IPS DF 4.7 (cell line): ENCODE data around the gene TLR6.

Experiments used
- DNase-seq: peaks from one replicate; pipeline ENCODE4 v3.0.0-alpha.2; 2013; ENCODE audit warnings: low spot score; ENCODE audit errors: extremely low read depth

Gene TLR6

DNA sequence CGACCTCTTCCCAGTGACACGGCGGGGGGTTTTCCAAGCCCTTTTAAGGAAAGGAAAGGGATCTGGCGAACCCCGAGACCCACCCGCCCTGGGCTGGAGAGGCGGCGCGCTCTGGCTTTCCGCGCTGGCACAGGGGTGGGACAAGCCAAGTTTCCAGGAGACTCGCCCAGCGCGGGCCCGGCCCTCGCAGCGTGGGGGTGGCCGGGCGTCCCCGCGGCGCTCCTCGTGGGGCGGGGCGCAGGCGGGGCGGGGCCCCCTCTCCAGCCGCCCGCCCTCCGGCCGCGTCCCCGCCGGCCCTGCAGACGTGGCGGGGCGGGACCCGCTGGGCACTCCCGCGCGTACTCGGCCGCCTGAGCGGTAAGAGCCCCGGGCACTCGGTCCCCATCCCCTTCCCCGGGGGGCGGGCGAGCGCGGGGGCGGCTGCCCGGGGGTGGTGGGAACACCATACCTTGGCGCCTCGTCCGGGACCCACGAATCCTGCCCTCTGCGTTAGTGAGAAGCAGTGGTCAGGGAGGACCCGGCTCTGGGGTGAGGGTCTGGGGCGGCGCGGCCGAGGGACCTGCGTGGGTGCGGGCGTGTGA is 11.0 kb upstream of the TLR6 start, which contains the start of gene FAM114A1:
FAM114A1 (plus strand) TSS at position 329 of the 581 bp plus-strand sequence. CDS start 10,273 bp downstream, outside the sequence.
- no peak for DNase-seq

DNA sequence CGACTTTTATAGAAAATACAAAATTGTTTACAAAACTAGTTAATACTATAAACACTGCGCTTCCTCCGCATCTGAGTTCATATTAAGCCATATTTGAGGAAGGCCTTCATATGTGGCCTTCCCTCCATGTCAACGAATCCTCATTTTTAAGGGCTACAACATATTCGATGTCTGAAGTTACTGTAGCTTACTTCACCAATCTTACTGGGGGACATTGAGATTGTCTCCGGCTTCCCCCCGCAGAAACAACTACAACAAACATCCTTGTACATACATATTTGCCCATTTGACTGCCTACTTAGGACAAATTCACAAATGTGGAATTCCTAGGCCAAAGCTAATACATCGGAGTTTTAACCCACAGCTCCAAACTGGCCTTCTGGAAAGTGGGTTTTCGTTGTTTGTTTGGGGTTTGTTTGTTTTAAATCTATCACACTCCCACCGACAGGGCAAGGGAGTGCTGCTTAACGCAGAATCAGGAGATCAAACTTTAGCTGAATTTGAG is 10.4 kb upstream of the TLR6 start:
- DNase-seq = no peak

DNA sequence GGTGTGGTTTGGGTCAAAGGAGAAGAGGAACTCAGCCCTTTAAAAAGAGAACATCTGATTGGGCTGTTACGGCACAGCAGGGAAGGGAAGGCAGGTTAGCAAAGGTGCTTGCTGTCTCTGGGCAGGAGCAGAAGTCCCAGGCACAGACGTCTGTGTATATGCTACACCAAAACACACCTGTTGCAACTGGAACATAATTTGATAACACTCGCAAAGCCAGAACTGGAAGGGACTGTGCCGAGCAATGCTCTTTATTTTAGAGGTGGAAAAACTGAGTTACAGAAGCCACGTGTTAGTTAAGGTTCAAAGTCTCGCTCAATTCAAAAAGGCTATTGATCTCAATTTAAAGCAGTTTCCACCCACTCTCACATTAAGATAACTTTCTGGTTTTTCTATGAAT is 8.8 kb upstream of the TLR6 start:
- DNase-seq = no peak

DNA sequence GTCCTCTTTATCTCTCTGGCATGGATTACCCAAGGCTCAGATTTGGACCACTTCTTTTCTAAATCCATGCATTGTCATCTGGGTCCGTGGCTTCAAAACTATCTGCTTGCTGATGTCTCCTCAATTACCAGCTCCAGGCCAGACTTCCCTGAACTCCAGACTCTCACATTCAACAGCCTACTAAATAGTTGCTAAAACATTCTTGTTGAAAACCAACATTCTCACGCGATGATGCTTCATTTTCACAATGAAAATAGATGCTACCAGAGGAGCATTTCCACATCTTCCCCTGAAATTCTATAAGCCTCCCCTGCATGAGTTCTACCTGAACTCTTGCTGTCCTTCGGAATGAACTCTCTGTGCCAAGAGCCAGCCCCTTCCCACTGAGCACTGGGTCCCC is 5.2 kb upstream of the TLR6 start:
- DNase-seq = no peak

DNA sequence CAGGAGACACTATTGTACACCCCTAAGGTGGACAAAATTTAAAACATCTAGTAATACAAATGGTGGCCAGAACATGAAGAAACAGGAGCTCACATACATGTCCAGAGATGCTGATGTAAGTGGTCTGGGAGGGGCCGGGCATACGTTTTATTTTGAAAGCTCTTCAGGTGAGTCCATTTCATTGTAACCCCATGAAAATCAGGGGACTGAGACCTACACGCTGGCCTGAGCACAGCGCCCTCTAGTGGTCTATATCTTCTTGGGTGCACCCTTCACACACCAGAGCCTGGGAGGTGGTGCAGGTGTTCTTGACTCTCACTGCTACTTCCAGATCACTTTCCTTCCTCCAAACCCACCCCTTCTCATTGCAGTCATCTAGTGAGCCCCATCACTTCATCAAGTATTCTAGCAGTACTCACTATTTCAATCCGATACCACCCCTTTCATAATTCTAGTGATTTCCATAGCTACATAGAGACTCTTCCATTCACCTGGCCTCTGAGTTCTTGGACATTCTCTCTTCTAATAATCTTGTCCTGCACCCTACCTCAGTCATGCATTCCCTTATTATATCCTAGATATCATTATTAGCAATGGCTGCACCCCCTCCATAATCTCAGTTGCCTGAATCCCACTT is 4.3 kb upstream of the TLR6 start:
- no peak for DNase-seq

DNA sequence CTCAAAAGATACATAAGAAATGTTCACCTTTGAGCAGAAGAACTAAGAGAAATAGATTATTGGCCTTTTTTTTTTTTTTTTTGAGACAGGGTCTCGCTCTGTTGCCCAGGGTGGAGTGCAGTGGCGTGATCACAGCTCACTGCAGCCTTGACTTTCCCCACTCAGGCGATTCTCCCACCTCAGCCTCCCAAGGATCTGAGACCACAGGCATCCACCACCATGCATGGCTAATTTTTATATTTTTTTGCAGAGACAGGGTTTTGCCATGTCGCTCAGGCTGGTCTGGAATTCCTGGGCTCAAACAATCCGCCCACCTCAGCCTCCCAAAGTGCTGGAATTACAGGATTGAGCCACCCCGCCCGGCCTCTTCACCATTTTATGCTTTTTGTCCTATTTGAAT is 2.9 kb upstream of the TLR6 start:
- no peak for DNase-seq

DNA sequence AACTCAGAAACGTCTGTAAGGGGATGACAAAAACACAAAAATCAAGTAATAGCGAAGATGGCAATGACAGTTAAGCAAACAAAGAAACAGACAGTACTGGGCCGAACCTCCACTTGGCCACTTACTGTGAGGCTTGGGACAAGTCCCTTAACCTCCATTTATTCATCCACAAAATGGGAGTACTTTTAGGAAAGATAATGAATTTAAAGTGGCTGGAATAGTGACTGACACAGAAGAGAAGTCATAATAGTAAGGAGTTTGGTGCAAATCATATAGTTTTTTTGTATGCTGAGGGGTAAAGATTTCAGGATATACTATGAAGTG is 1.4 kb upstream of the TLR6 start:
- no peak for DNase-seq

DNA sequence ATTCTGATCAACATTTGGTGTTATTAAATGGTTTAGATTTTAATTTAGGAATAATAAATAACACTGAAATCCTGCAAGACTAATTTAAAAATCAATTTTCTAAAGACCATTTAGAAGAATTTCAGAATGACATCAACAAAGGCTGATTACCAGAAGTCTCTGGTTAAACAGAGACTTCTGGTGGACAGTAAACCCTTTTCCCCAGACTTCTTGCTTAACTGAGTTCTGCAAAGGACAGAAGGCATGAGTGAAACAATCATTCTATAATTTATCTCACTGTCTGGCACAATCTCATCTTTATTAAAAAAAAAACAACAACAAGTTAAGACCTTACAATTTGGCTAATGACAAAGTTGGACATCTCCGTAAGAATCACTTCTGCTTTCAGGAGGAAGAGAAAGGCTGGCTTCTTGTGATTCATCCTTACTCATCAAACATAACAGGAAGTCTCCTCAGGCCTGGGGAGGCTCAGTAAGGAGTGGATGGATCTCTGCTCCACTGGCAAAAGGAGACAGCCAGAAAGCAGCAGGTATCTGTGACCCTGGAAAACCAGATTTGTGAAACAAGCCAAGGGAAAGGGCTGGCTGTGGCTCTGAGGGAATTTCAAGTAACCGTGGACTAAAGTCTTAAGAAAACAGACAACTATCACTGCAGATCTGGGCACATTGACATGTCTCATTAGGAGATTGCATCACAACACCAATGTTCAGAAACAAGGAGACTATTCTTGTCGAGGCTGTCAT is 908 bp upstream of the TLR6 start:
- DNase-seq = no peak

DNA sequence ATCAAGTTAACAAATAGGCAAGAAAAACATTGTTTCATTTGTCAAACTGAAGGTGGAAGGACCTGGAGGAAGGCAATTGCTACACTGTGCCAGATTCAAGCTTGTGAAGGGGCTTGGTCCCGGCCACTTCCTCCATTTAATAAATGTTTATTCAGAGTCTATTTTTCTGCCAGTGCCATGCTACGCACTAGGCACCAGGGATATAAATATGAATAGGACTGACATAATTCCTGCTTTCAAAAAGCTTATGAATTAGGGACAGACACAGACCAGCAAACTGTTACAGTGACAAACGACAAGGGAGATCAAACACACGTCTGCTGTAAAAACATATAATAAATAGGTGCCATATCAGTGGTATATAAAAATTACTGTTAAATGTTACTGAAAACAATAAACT is 571 bp downstream of the TLR6 start:
- DNase-seq = no peak

DNA sequence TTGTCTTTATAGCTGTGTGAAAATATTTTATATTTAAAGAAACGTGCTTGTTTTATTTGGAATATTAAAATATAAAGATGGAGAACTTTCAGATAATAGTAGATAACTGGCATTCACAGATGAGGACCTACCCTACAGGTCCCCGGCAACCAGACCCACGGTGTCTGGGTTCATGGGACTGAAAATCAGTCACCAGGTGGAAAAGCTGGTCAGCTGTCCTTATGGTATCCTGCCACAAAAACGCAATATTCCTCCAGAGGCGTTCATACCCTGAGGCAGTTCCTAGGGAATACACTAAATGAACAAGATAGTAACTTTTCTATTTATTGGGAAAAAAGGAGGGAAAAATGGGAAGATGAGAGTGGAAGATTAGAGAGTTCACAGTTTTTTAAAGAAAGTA is 1.2 kb downstream of the TLR6 start:
- no peak for DNase-seq

DNA sequence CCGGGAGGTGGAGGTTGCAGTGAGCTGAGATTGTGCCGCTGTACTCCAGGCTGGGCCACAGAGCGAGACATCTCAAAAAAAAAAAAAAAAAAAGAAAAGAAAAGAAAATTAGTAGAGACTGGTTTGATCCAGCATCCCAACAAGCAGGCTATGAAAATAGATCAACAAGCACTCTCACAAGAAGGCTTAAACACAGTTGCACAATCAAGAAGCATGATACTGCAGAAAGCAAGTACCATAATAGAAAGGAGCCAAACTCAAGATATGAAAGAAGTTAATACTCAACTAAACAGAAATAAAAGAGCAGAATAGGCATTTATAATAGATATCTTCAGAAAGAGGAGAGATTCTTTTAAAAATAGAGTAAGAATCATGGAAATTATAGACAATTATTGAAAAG is 10.6 kb downstream of the TLR6 start:
- no peak for DNase-seq

DNA sequence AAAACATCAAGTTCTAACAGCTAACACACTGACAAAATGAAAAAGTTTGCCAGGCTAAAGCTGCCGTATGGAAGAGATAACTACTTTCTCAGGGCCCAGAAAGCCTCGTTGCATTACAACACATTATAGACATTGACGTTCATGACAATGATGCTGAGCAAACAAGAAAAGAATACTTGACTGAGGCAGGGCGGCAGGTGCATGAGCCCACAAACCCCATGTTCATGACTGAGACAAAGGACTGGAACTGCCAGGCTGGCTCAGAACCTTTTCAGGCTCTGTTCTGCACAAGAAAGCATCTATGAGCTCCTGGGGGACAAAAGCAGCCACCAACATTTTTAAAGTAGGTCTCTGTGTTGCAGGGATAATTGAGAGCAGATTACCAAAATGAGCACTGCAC is 13.6 kb downstream of the TLR6 start:
- DNase-seq = no peak

DNA sequence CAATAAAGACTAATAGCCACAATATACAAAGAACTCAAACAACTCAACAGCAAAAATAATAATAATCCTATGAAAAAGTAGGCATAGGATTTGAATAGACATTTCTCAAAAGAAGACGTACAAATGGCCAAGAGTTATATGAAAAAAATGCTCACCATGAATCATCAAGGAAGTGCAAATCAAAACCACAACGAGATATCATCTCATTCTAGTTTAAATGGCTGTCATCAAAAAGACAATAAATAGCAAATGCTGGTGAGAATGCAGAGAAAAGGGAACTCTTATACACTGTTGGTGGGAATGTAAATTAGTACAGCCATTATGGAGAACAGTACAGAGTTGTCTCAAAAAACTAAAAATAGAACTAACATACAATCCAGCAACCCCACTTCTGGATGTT is 18.8 kb downstream of the TLR6 start:
- no peak for DNase-seq

DNA sequence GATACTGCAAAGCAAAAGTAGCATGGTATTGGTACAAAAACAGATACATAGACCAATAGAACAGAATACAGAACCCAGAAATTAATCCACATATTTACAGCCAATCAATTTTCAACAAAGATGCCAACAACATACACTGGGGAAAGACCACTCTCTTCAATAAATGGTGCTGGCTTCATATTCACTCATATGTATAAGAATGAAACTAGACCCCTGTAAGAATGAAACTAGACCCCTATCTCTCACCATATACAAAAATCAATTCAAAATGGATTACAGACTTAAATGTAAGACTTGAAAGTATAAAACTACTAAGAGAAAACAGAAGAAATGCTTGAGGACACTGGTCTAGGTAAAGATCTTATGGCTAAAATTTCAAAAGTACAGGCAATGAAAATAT is 19.3 kb downstream of the TLR6 start:
- no peak for DNase-seq

DNA sequence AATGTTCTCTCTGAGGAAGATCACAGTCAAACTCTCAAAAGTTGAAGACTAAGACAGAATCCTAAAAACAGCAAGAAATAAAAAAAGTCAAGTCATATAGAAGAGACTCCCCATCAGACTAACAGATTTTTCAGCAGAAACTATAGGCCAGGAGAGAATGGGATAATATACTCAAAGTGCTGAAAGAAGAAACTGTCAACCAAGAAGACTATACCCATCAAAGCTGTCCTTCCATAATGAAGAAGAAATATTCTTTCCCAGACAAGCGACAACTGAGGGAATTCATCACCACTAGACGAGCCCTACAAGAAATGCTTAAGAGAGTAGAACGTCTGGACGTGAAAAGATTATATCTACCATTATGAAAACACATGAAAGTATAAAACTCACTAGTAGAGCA is 22.0 kb downstream of the TLR6 start:
- no peak for DNase-seq

DNA sequence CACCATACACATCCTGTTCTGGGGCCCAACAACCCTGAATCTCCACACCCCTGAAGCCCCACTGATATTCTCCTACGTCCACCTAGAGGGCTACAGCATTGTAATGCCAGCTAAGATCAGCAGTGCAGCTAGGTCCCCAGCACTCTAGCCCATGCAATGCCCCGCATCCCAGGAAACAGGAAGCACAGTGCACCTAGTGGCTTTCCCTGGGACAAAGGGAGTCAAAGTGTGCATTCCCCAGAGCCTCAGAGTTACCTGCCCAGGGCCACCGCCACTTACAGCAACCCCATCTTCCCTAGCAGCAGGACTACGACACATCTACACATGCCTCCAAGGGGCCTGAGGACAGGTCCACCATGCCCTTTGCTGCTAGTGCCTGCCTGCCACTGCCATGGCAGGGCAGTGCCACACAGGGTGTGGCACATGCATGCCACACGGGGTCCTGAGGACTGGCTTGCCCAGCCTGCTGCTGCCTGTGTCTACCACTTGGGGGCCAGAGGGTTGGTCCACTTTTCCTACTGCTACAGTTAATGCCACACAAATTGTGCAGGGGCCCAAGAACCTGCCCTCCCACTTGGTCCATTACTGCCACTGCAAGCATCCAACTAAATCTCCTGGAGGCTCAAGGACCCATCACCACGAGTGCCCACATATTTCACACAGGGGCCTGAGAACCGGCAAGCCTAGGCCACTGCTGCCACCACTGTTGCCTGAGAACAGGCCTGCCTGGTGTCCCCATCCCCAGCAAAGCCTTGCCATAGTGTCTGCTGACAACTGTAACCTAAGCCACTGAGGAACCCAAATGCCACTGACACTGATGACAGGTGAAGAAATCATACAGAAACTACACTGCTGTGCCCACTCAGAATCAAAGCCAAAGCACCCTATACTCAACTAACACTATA is 23.7 kb downstream of the TLR6 start:
- no peak for DNase-seq

DNA sequence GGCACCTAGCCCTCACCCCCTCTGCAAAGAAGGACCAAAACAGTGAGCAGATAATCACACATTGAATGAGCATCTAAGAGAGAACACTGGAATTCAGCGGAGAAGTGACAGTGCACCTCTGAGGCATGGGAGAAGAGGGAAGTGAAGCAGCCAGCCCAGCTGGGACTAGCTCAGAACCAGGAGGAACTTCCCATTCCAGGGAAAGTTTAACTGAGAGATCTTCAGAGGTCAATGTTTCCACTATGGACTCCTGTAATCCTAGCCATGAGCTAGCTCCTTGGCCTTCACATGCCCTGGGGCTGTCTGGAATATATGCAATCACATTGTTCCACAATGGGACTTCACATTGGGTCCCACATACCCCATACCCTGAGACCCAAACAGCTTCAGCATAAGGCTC is 24.4 kb downstream of the TLR6 start:
- no peak for DNase-seq

DNA sequence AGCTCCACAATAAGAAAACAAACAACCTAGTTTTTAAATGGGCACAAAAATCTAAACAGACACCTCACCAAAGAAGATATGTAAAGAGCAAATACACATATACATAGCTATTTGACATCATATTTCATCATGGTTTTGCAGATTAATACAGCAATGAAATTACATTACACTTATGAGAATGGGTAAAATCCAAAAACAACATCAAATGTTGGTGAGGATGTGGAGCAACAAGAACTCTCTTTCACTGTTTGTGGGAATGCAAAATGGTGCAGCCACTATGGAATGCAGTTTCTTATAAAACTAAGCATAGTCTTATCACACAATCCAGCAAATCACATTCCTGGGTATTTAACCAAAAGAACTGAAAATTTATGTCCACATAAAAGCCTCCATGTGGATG is 25.0 kb downstream of the TLR6 start:
- no peak for DNase-seq

DNA sequence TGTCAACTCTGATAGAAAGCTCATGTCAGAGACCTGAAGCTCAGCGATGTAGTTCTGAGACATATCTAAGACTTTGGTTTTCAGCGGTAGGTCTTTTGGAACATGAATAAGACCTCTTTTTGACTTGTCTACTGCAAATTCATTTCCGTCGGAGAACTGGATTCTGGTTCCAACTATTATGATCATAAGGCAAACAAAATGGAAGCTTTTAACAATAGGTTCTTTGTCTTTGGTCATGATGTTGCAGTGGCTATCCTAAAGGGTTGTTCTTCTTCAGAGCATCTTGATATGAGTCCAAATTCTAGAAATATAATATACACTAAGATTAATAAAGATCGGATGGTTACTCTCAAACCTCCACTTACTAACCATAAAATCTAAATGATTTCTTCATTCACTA is 27.4 kb downstream of the TLR6 start:
- no peak for DNase-seq

DNA sequence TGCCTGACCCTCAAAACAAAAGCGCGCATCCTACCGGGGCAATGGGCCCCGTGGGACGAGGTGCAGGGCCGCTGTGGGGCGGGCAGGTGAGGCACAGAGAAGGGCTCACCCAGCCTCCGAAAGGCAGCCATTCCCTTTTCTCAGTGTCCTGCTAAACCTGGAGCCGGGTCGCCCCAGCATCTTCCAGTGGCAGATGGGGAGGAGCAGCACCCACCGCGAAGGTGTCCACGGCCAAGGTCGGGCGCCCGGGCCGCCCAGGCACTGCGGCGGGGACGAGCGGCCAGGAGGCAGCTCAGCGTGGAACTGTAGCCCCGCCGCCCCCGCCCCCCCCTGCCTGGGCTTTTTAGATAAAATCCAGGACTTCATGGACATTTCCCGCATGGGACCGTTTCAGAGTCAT is 32.9 kb downstream of the TLR6 start:
- no peak for DNase-seq

DNA sequence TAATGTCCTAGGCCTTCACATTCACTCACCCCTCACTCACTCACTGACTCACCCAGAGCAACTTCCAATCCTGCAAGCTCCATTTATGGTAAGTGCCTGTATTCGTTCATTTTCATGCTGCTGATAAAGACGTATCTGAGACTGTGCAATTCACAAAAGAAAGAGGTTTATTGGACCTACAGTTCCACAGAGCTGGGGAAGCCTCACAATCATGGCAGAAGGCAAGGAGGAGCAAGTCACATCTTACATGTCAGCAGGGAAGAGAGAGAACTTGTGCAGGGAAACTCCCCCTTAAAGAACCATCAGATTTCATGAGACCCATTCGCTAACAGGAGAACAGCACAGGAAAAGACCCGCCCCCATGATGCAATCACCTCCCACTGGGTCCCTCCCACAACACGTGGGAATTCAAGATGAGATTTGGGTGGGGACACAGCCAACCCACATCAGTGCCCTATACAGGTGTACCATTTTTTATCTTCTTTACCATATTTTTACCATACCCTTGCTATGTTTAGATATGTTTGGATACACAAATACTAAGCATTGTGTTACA is 33.8 kb downstream of the TLR6 start:
- no peak for DNase-seq

DNA sequence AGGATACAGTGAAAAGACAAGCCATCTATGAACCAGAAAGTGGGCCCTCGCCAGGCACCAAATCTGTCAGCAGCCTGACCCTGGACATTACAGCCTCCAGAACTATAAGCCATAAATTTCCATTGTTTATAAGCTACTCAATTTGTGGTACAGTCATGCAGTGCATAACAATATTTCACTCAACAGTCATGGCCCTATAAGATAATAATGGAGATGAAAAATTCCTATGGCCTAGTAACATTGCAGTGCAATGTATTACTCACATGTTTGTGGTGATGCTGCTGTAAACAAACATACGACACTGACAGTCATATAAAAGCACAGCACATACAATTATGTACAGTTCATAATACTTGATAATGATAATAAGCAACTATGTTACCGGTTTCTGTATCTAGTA is 34.9 kb downstream of the TLR6 start:
- DNase-seq = no peak
